ENCODE data around the gene KLLN. TPM values are rescaled to one million over a fixed set of nuclear protein-coding genes. Genes with fewer than 3 reads are reported as not detected.

KLLN gene
- total and polyA plus RNA-seq, 2 of the 8 experiments (the other 6 are each of a cell fraction or from before 2014, with no cell fraction given), result 0.24 to 0.73 TPM

GRCh38 chr10:87872828-87873227 lies 9.5 kb upstream of the KLLN start:
- POLR2A ChIA-PET (ENCODE audit: partially characterized antibody), result interaction anchor here (0.8 to 2.4 kb wide), 2 partner anchors 10 to 55 kb away, joined by 3 to 15 read pairs; partner anchors contain the start of genes ATAD1, KLLN and PTEN
- Histone ChIP-seq H3K79me1 (ENCODE audit: low read depth, low read length) (no peaks in the 10 kb centered on the region), H2AK5ac (ENCODE audit: low read depth, low read length) (no peak overlapping the region), H2BK12ac (ENCODE audit: low read depth, low read length) (no peak overlapping the region), H4K8ac (ENCODE audit: extremely low read depth, insufficient read depth, low read length) (no peak overlapping the region), H3K9me3 (ENCODE audit: insufficient read depth in 2 of 2, low read depth in 1 of 2, low read length in 1 of 2) (no peaks in the 10 kb centered on the region), H3K4me2 (ENCODE audit: insufficient read depth in 1 of 2, low read depth in 2 of 2, low read length in 2 of 2) (no peak overlapping the region), H4K91ac (replicated peaks; ENCODE audit: insufficient read length, low read length) (no peak overlapping the region), H3K27me3 (replicated peaks in 1 of 4; ENCODE audit: control insufficient read depth in 3 of 4, extremely low read depth in 1 of 4, insufficient read depth in 3 of 4, low read length in 3 of 4) (no peaks in the 10 kb centered on the region), H4K20me1 (replicated peaks in 1 of 2; ENCODE audit: control insufficient read depth in 1 of 2, insufficient read depth in 2 of 2, low read length in 2 of 2) (peaks cover 6 to 8% of the 10 kb centered on the region in 2 experiments), H3K23ac (ENCODE audit: insufficient read length) (no peak overlapping the region), H3K14ac (ENCODE audit: insufficient read length) (no peak overlapping the region), H3K9ac (replicated peaks in 1 of 4; ENCODE audit: extremely low read depth in 1 of 4, low read depth in 3 of 4, low read length in 3 of 4) (no peak overlapping the region), H2BK20ac (ENCODE audit: low read length) (no peak overlapping the region), H2BK15ac (ENCODE audit: low read length) (no peak overlapping the region), H3K4ac (replicated peaks; ENCODE audit: insufficient read length, low read depth, low read length) (no peak overlapping the region), H3K4me1 (replicated peaks in 1 of 4; ENCODE audit: control insufficient read depth in 3 of 4, insufficient read depth in 4 of 4, low read length in 3 of 4) (peaks cover 0 to 2% (median 0%) of the 10 kb centered on the region in 4 experiments; a peak in 1 of 7 replicates), H3K56ac (replicated peaks; ENCODE audit: insufficient read length, low read depth, low read length) (no peak overlapping the region), H2BK120ac (replicated peaks; ENCODE audit: low read depth, low read length) (no peak overlapping the region), H3K27ac (ENCODE audit: low read depth, low read length) (no peak overlapping the region), H3K4me3 (ENCODE audit: extremely low read depth in 1 of 4, insufficient read depth in 2 of 4, low read depth in 3 of 4, low read length in 4 of 4) (no peak overlapping the region), H3K79me2 (ENCODE audit: control insufficient read depth in 1 of 2, insufficient read depth in 2 of 2, low read length in 2 of 2) (peaks cover 5 to 100% of the 10 kb centered on the region in 2 experiments), H2AFZ (ENCODE audit: low read length) (no peak overlapping the region), H4K5ac (ENCODE audit: insufficient read length, low read depth, low read length) (no peak overlapping the region), H3K36me3 (ENCODE audit: control insufficient read depth in 2 of 4, insufficient read depth in 4 of 4, low read length in 3 of 4) (no peaks in the 10 kb centered on the region), H2BK5ac (ENCODE audit: low read depth, low read length) (no peak overlapping the region), H3K23me2 (ENCODE audit: low read depth, low read length) (no peaks in the 10 kb centered on the region), H3K18ac (ENCODE audit: extremely low read depth, low read length) (no peak overlapping the region; the same call in 1 of the 2 replicates)
- DNase-seq (ENCODE audit: low read depth in 1 of 2, low spot score in 2 of 2) (no peak), FAIRE-seq (no peak)
- CTCF ChIA-PET (ENCODE audit: partially characterized antibody), result interaction anchor here (1.3 kb wide), 1 partner anchor 15 kb away, joined by 3 read pairs; no protein-coding TSS in a partner anchor
- 87% methylated on average over 6 of the region's 6 CpGs; no CpG with 5 or more reads in 1 of the 2 experiments for WGBS, 2 experiments (ENCODE audit: extremely low coverage in 1 of 2, insufficient coverage in 1 of 2, insufficient read length in 1 of 2, insufficient replicate concordance in 2 of 2, low coverage in 1 of 2, low lambda C conversion rate in 2 of 2, missing lambda C conversion rate in 1 of 2)
- TF ChIP-seq ATF2 (IDR thresholded peaks at IDR 0.05; ENCODE audit: low read length) (no peak), CREB1 (IDR thresholded peaks at IDR 0.05) (no peak), HDAC2 (IDR thresholded peaks at IDR 0.05; ENCODE audit: borderline replicate concordance in 1 of 2, low read depth in 2 of 2, low read length in 2 of 2) (no peak), SP2 (IDR thresholded peaks at IDR 0.05; ENCODE audit: low read length) (no peak), RAD21 (IDR thresholded peaks at IDR 0.05 in 1 of 2, conservative IDR thresholded peaks at IDR 0.05 in 1 of 2; ENCODE audit: low read depth in 2 of 2, low read length in 2 of 2) (no peak), BRCA1 (IDR thresholded peaks at IDR 0.05; ENCODE audit: low read depth, low read length) (no peak), BACH1 (IDR thresholded peaks at IDR 0.05; ENCODE audit: low read length) (no peak), GTF2F1 (IDR thresholded peaks at IDR 0.05; ENCODE audit: borderline replicate concordance, low read depth, low read length) (no peak), PHF8 (conservative IDR thresholded peaks at IDR 0.05; ENCODE audit: low read depth, low read length) (no peak), CBX8 (IDR thresholded peaks at IDR 0.05; ENCODE audit: borderline replicate concordance, low read depth, low read length) (no peak), BCL11A (IDR thresholded peaks at IDR 0.05; ENCODE audit: low read depth in 2 of 2, low read length in 2 of 2) (no peak), GABPA (IDR thresholded peaks at IDR 0.05; ENCODE audit: borderline replicate concordance, insufficient read depth, low read length) (no peak)
